Activated gamma-delta T cell (primary cell): Measurements from ENCODE around the gene HP1BP3.

Experiments
- DNase-seq: peaks from one replicate; lab custom pipeline; 2025; lab: John Stamatoyannopoulos, UW

The HP1BP3 gene

DNA sequence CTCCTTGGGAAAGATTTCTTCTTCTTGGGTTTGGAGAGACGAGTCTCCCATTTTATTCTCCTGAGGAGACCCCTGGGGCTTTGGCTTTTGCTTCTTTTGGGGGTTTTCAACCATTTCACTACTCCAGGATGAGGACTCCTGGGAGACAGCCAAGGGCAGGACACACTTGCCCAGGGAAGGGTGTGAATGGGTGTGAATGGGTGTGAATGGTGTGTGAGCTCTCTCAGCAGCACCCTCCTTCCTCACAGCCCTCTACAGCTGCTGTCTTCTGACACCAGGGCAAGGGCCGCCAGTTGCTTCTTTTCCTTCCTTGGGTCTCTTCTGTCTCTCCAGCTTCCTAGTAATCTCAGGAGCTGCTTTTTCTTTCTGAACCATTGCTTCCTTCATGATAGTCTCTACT lies 93.5 kb downstream of the HP1BP3 start:
- no peak for DNase-seq
